ENCODE results near the gene TLE2. TPM values are rescaled to one million over a fixed set of nuclear protein-coding genes. Genes with fewer than 3 reads are reported as not detected.

TLE2 gene
- total and polyA plus RNA-seq, 2 donors (not counting 3 experiments of a cell fraction or from before 2014, with no cell fraction given): 32.0 to 38.8 TPM

DNA sequence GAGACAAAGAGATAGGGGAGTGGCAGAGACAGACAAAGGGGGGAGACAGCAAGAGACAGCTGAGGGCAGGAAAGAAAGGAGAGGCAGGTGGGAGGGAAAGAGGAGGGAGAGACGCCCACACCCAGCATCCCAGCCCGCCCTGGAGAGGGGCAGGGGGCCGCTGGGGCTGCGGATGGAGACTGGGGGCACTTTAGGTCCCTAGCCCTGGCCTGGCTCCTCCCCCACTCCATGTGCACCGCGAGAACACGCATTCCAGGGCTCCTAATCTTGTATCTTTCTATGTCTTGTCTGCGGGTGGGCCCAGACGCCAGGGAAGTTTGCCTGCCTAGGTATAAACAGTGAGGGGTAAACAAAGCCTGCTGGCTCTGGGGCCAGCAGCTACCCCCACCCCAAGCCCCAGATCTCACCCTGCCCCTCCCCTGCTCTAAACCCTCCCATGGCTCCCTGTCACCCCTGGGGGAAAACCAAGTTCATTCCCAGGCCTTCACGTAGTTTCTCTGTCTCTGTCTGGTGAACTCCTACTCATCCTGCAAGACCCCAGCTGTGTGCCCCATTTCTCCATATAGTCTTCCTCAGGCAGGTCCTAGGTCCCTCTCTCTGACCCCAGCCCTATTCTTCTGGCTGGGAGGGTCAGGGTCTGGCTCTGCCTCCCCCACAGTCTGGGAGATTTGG, 27.5 kb upstream of the TLE2 start:
- dilution Hi-C loops (cut with MboI; ENCODE audit: extremely low pct_ligation_motif_present, low sequenced_read_pairs): no loop called here
- no peaks in the 10 kb centered on the region for H3K27me3 ChIP-seq (ENCODE audit: control insufficient read depth in 2 of 2, insufficient read depth in 2 of 2, low read length in 2 of 2)
- H3K9ac ChIP-seq (replicated peaks; ENCODE audit: extremely low read depth, insufficient read depth, low read length): no peak overlapping the region
- intact Hi-C loops (cut with micrococcal nuclease): no loop called here
- peaks cover 3% of the 10 kb centered on the region for H3K4me1 ChIP-seq (ENCODE audit: control insufficient read depth, extremely low read depth, insufficient read depth, low read length)
- DNase-seq (ENCODE audit: low read depth, low spot score): no peak
- no peaks in the 10 kb centered on the region for H4K20me1 ChIP-seq (replicated peaks; ENCODE audit: control insufficient read depth, extremely low read depth, insufficient read depth, low read length)
- TF ChIP-seq FOS (IDR thresholded peaks at IDR 0.05; ENCODE audit: borderline replicate concordance, insufficient read depth, low read length): no peak
- no peak for TF ChIP-seq JUN (IDR thresholded peaks at IDR 0.05; ENCODE audit: borderline replicate concordance, insufficient read depth, insufficient read length, low read depth)
- H3K9me1 ChIP-seq (replicated peaks; ENCODE audit: control insufficient read depth, extremely low read depth, insufficient read depth, low read length): no peaks in the 10 kb centered on the region
- FAIRE-seq: no peak
- H3K9me3 ChIP-seq (replicated peaks; ENCODE audit: control insufficient read depth, insufficient read depth, low read length): no peaks in the 10 kb centered on the region
- CTCF ChIA-PET: no interaction called here
- BruUV-seq (replicated peaks): no TSS peak
- H2AFZ ChIP-seq (ENCODE audit: low read depth, low read length): no peak overlapping the region
- POLR2A ChIA-PET: interaction anchor here (0.7 kb wide), 1 partner anchor 1200 kb away, joined by 3 read pairs; no protein-coding TSS in a partner anchor
- no peak overlapping the region for H3K4me2 ChIP-seq (ENCODE audit: insufficient read depth, low read length)
- H3K27ac ChIP-seq (ENCODE audit: insufficient read depth, low read depth, low read length): no peak overlapping the region
- peaks cover 16 to 44% of the 10 kb centered on the region in 2 experiments for H3K36me3 ChIP-seq (ENCODE audit: control insufficient read depth in 2 of 2, extremely low read depth in 1 of 2, insufficient read depth in 2 of 2, low read length in 2 of 2)
- no peak overlapping the region for H3K4me3 ChIP-seq (replicated peaks in 1 of 3; ENCODE audit: insufficient read depth in 1 of 3, low read depth in 1 of 3, low read length in 3 of 3)
- H3K79me2 ChIP-seq (ENCODE audit: control insufficient read depth, insufficient read depth, low read length): peaks cover 34% of the 10 kb centered on the region

DNA sequence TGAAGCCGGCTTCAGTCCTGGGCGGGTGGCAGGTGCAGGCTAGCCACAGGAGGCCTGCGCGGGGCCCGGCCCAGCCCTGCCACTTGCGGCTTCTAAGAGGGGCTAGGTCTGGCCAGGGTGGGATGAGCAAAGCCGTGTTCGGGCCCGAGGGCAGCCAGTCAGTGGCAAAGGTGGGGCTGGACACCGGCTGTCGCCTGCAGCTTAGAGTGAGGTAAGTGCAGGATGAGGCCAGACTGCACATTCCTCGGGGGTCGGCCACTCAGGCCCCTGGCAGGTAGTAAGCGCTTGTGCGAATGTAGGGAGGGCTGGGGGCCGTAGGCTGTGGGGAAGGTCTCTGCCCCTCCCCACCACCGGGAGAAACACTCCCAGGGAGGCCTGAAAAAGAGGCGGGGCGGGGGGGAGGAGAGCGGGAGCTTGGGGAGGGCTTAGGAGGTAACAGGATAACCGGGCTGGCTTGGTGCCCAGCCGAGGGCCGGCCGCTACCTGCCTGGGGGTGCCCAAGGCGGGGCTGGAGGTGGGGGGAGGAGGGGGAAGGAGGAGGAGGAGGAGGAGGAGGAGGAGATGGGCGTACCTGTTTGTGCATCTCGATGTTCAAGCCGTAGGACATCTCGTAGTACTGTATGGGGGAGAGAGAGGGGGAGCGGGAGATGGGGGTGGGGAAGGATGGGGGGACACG, 26.8 kb upstream of the TLE2 start:
- CTCF ChIA-PET: interaction anchor here (1.4 kb wide), 1 partner anchor 93 kb away, joined by 3 read pairs; no protein-coding TSS in a partner anchor

More for the DNA sequence above, 26.8 kb upstream of the TLE2 start:
- no peaks in the 10 kb centered on the region for H3K9me3 ChIP-seq (replicated peaks; ENCODE audit: control insufficient read depth, insufficient read depth, low read length)
- H3K4me2 ChIP-seq (ENCODE audit: insufficient read depth, low read length): no peak overlapping the region
- dilution Hi-C loops (cut with MboI; ENCODE audit: extremely low pct_ligation_motif_present, low sequenced_read_pairs) (no loop called here), intact Hi-C loops (cut with micrococcal nuclease) (no loop called here)
- DNase-seq (ENCODE audit: low read depth, low spot score): no peak
- FAIRE-seq: no peak
- H3K79me2 ChIP-seq (ENCODE audit: control insufficient read depth, insufficient read depth, low read length): peaks cover 27% of the 10 kb centered on the region
- peaks cover 16 to 44% of the 10 kb centered on the region in 2 experiments for H3K36me3 ChIP-seq (ENCODE audit: control insufficient read depth in 2 of 2, extremely low read depth in 1 of 2, insufficient read depth in 2 of 2, low read length in 2 of 2)
- H2AFZ ChIP-seq (ENCODE audit: low read depth, low read length): no peak overlapping the region
- no peak for TF ChIP-seq POLR2AphosphoS5 (IDR thresholded peaks at IDR 0.05; ENCODE audit: insufficient read depth, low read depth, low read length)
- TF ChIP-seq, protein P1, sequence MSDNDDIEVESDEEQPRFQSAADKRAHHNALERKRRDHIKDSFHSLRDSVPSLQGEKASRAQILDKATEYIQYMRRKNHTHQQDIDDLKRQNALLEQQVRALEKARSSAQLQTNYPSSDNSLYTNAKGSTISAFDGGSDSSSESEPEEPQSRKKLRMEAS (IDR thresholded peaks at IDR 0.05; ENCODE audit: insufficient read depth, insufficient read length): no peak
- TF ChIP-seq GATA2 (IDR thresholded peaks at IDR 0.05; ENCODE audit: insufficient read depth, insufficient read length, low read depth, low read length): no peak
- no peak for TF ChIP-seq POLR2A (IDR thresholded peaks at IDR 0.05; ENCODE audit: low read depth, low read length)
- TF ChIP-seq, protein P2, sequence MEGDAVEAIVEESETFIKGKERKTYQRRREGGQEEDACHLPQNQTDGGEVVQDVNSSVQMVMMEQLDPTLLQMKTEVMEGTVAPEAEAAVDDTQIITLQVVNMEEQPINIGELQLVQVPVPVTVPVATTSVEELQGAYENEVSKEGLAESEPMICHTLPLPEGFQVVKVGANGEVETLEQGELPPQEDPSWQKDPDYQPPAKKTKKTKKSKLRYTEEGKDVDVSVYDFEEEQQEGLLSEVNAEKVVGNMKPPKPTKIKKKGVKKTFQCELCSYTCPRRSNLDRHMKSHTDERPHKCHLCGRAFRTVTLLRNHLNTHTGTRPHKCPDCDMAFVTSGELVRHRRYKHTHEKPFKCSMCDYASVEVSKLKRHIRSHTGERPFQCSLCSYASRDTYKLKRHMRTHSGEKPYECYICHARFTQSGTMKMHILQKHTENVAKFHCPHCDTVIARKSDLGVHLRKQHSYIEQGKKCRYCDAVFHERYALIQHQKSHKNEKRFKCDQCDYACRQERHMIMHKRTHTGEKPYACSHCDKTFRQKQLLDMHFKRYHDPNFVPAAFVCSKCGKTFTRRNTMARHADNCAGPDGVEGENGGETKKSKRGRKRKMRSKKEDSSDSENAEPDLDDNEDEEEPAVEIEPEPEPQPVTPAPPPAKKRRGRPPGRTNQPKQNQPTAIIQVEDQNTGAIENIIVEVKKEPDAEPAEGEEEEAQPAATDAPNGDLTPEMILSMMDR (IDR thresholded peaks at IDR 0.05; ENCODE audit: extremely low read depth in 1 of 2, insufficient read depth in 1 of 2, low read depth in 1 of 2, low read length in 2 of 2): no peak
- TF ChIP-seq EZH2 (IDR thresholded peaks at IDR 0.05; ENCODE audit: borderline replicate concordance, low read depth, low read length, severe bottlenecking): no peak
- no peak for TF ChIP-seq JUN (IDR thresholded peaks at IDR 0.05; ENCODE audit: borderline replicate concordance, insufficient read depth, insufficient read length, low read depth)
- no peak for TF ChIP-seq FOS (IDR thresholded peaks at IDR 0.05; ENCODE audit: borderline replicate concordance, insufficient read depth, low read length)
- TF ChIP-seq MYC (IDR thresholded peaks at IDR 0.05; ENCODE audit: low read depth, low read length): no peak
- peaks cover 3% of the 10 kb centered on the region for H3K4me1 ChIP-seq (ENCODE audit: control insufficient read depth, extremely low read depth, insufficient read depth, low read length)
- no peak overlapping the region for H3K27ac ChIP-seq (ENCODE audit: insufficient read depth, low read depth, low read length)
- no peak overlapping the region for H3K9ac ChIP-seq (replicated peaks; ENCODE audit: extremely low read depth, insufficient read depth, low read length)
- POLR2A ChIA-PET: no interaction called here
- H3K9me1 ChIP-seq (replicated peaks; ENCODE audit: control insufficient read depth, extremely low read depth, insufficient read depth, low read length): no peaks in the 10 kb centered on the region
- no TSS peak for BruUV-seq (replicated peaks)
- no peaks in the 10 kb centered on the region for H4K20me1 ChIP-seq (replicated peaks; ENCODE audit: control insufficient read depth, extremely low read depth, insufficient read depth, low read length)
- H3K27me3 ChIP-seq (ENCODE audit: control insufficient read depth in 2 of 2, insufficient read depth in 2 of 2, low read length in 2 of 2): no peaks in the 10 kb centered on the region
- H3K4me3 ChIP-seq (replicated peaks in 1 of 3; ENCODE audit: insufficient read depth in 1 of 3, low read depth in 1 of 3, low read length in 3 of 3): no peak overlapping the region

All from endothelial cell of umbilical vein (primary cell).